Smooth muscle cell (in vitro differentiated cells): ENCODE data around the gene AUTS2. TPM values are rescaled to one million over a fixed set of nuclear protein-coding genes. Genes with fewer than 3 reads are reported as not detected.

Experiments used
- DNase-seq: peaks from one replicate; lab custom pipeline; 2025; ENCODE audit not compliant: unreplicated experiment; lab: John Stamatoyannopoulos, UW
- H2AFZ ChIP-seq: fragments of 200-600 bp; sonication (generic); 2 replicates; pipeline ENCODE4 v1.6.0; 2016; ENCODE audit warnings: antibody characterized with exemption, low read depth, mild to moderate bottlenecking
- H3F3A ChIP-seq: fragments of 200-600 bp; sonication (generic); 2 replicates; pipeline ENCODE4 v1.6.0; 2017; ENCODE audit warnings: antibody characterized with exemption, low read depth
- H3K27ac ChIP-seq: fragments of 200-600 bp; sonication (generic); 2 replicates; pipeline ENCODE4 v1.5.1; 2016; ENCODE audit warnings: low read depth, mild to moderate bottlenecking
- H3K27me3 ChIP-seq: fragments of 200-600 bp; sonication (generic); 2 replicates; pipeline ENCODE4 v1.6.1; 2016; ENCODE audit warnings: low read depth, mild to moderate bottlenecking
- H3K36me3 ChIP-seq: fragments of 200-600 bp; sonication (generic); 2 replicates; pipeline ENCODE4 v1.5.1; 2016; ENCODE audit warnings: low read depth
- H3K4me1 ChIP-seq: fragments of 200-600 bp; sonication (generic); 2 replicates; pipeline ENCODE4 v1.5.1; 2016; ENCODE audit warnings: low read depth
- H3K4me2 ChIP-seq: fragments of 200-600 bp; sonication (generic); 2 replicates; pipeline ENCODE4 v1.6.0; 2016; ENCODE audit warnings: mild to moderate bottlenecking
- H3K4me3 ChIP-seq: fragments of 200-600 bp; sonication (generic); 2 replicates; pipeline ENCODE4 v1.5.1; 2016; ENCODE audit warnings: mild to moderate bottlenecking
- H3K79me2 ChIP-seq: fragments of 200-600 bp; sonication (generic); 2 replicates; pipeline ENCODE4 v1.6.0; 2016; ENCODE audit warnings: low read depth, mild to moderate bottlenecking
- H3K9ac ChIP-seq: fragments of 200-600 bp; sonication (generic); 2 replicates; pipeline ENCODE4 v1.6.0; 2016; ENCODE audit warnings: low read depth
- H3K9me3 ChIP-seq: fragments of 200-600 bp; sonication (generic); replicated peaks from 2 replicates; pipeline ENCODE4 v1.5.1; 2016; ENCODE audit warnings: low read depth
- H4K20me1 ChIP-seq: fragments of 200-600 bp; sonication (generic); 2 replicates; pipeline ENCODE4 v1.6.0; 2016; ENCODE audit warnings: low read depth
- WGBS: methylation state at CpG from one replicate; pipeline ENCODE4 v1.1.7; 2016; ENCODE audit warnings: low lambda C conversion rate; 5-methylcytosine and 5-hydroxymethylcytosine counted together
- polyA plus RNA-seq: library from polyadenylated mRNA; unstranded; fragments of >200 nt; fragmentation: Nextera tagmentation; extraction: Ambion mirVana; gene quantifications from 2 replicates; pipeline ENCODE4 v1.2.1, GENCODE V29; 2016
- total RNA-seq: library from RNA; depleted of rRNA; stranded (reverse); fragments of >200 nt; gene quantifications from 2 replicates; pipeline ENCODE4 v1.2.3, GENCODE V29; 2014
- TF ChIP-seq, protein P1 (sequence below): fragments of 200-600 bp; sonication (generic); IDR thresholded peaks from 2 replicates; pipeline ENCODE4 v1.5.1; 2017; ENCODE audit warnings: borderline replicate concordance, mild to moderate bottlenecking, antibody characterized with exemption; ENCODE audit not compliant: insufficient read depth, poor library complexity, severe bottlenecking

Gene AUTS2
- total and polyA plus RNA-seq, 2 experiments from 2014 or later: 6.5 to 8.6 TPM

DNA sequence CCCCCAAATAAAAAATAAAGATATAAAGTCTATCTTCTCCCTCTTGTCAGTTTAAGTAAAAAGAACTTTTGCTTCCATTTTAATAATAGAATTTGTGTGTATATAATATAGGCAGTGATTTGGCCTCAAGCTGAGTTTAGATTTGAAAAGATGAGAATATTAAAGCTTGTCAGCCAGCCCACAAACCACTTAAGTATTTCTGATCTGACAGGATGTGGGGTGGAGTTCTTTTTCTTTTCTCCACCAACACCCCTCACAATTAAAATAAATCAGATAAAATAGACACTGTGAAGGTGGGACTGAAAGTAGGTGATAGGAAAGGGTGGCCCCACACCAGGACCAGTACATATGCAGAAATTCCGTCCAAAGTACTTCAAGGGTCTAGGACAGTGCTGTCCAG, 714.1 kb downstream of the AUTS2 start:
- H2AFZ ChIP-seq: no peak overlapping the region
- TF ChIP-seq, protein P1, sequence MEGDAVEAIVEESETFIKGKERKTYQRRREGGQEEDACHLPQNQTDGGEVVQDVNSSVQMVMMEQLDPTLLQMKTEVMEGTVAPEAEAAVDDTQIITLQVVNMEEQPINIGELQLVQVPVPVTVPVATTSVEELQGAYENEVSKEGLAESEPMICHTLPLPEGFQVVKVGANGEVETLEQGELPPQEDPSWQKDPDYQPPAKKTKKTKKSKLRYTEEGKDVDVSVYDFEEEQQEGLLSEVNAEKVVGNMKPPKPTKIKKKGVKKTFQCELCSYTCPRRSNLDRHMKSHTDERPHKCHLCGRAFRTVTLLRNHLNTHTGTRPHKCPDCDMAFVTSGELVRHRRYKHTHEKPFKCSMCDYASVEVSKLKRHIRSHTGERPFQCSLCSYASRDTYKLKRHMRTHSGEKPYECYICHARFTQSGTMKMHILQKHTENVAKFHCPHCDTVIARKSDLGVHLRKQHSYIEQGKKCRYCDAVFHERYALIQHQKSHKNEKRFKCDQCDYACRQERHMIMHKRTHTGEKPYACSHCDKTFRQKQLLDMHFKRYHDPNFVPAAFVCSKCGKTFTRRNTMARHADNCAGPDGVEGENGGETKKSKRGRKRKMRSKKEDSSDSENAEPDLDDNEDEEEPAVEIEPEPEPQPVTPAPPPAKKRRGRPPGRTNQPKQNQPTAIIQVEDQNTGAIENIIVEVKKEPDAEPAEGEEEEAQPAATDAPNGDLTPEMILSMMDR: no peak
- DNase-seq: no peak
- H3K4me1 ChIP-seq: no peaks in the 10 kb centered on the region
- WGBS: 100% methylated on average over 1 of the region's 1 CpG
- H4K20me1 ChIP-seq: no peaks in the 10 kb centered on the region
- H3K4me2 ChIP-seq: no peak overlapping the region
- H3K36me3 ChIP-seq: no peaks in the 10 kb centered on the region
- H3K27me3 ChIP-seq: no peaks in the 10 kb centered on the region
- no peaks in the 10 kb centered on the region for H3F3A ChIP-seq
- H3K4me3 ChIP-seq: no peak overlapping the region
- no peaks in the 10 kb centered on the region for H3K9me3 ChIP-seq
- no peaks in the 10 kb centered on the region for H3K79me2 ChIP-seq
- no peak overlapping the region for H3K27ac ChIP-seq
- no peak overlapping the region for H3K9ac ChIP-seq

DNA sequence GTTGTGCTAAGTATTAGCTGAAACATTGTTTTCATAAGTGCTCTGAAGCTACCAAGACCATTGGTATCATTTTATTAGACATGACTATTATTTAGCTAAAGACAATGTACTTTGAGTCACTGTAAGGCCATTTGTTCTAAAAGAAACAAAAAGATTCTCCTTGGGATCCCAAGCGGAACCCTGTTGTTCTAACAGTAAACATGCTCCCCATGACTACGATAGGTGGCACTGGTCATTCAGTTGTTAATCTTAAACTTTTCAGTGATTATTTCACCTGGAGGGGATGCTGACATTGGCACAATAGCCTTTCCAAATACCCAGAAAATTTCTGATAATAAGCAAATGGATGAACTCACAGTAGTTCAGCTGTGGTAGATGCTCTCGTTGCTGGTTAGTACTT, 715.0 kb downstream of the AUTS2 start:
- 88% methylated on average over 3 of the region's 3 CpGs for WGBS

DNA sequence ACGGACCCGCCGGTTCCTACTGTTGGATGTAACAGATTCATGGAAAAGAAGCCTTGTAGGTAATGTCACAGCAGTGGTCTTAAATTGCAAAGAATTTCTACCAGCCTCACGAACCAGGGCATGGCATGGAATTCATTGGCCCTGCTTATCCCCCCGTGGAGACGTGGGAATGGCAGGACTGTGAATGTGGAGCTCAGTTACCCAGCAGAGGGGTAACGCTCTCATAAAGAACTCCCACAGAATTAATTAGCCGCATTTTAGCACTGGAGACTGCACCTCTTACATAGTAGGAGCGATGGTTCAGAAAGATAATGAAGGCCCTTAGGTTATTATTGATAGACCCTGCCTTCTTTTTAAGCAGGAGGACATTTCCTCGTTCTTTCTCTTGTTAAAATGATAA, 715.4 kb downstream of the AUTS2 start:
- TF ChIP-seq, protein P1: no peak
- 82% methylated on average over 10 of the region's 10 CpGs for WGBS
- H3K9ac ChIP-seq: no peak overlapping the region

More for the DNA sequence above, 715.0 kb downstream of the AUTS2 start:
- no peaks in the 10 kb centered on the region for H3K9me3 ChIP-seq
- no peaks in the 10 kb centered on the region for H3K36me3 ChIP-seq
- TF ChIP-seq, protein P1: no peak
- H4K20me1 ChIP-seq: no peaks in the 10 kb centered on the region
- no peaks in the 10 kb centered on the region for H3F3A ChIP-seq
- H3K4me1 ChIP-seq: no peaks in the 10 kb centered on the region
- H3K27ac ChIP-seq: no peak overlapping the region
- H3K4me2 ChIP-seq: no peak overlapping the region
- no peak overlapping the region for H3K4me3 ChIP-seq
- H3K79me2 ChIP-seq: no peaks in the 10 kb centered on the region
- DNase-seq: no peak
- H3K9ac ChIP-seq: no peak overlapping the region
- no peaks in the 10 kb centered on the region for H3K27me3 ChIP-seq
- no peak overlapping the region for H2AFZ ChIP-seq

DNA sequence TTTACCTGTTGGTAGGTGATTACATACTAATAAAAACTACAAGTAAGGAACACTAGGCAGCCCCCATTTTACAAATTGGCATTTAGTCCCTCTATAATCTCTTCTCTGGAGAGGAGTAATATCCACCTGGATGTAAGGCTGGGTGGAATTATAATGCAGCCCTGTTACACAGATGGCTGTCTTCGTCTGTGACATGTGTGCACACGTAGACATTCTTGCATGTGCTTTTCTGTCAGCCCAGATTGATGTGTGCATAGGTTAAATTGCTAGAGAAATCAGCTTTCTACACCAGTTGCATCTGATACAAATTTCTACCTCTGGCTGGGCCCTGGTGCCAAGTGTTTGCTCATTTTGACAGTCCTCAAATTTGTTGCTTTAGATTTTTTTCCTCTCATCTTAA, 715.9 kb downstream of the AUTS2 start:
- no peak for DNase-seq
- Histone ChIP-seq H3K79me2 (no peaks in the 10 kb centered on the region), H3K4me2 (no peak overlapping the region), H3K27me3 (no peaks in the 10 kb centered on the region), H3K27ac (no peak overlapping the region), H3K36me3 (no peaks in the 10 kb centered on the region), H2AFZ (no peak overlapping the region), H4K20me1 (no peaks in the 10 kb centered on the region), H3K4me1 (no peaks in the 10 kb centered on the region), H3F3A (no peaks in the 10 kb centered on the region), H3K9me3 (no peaks in the 10 kb centered on the region), H3K4me3 (no peak overlapping the region), H3K9ac (no peak overlapping the region)
- 88% methylated on average over 2 of the region's 2 CpGs for WGBS
- TF ChIP-seq, protein P1: no peak

More for the DNA sequence above, 715.4 kb downstream of the AUTS2 start:
- Histone ChIP-seq H3K27me3 (no peaks in the 10 kb centered on the region), H3K4me1 (no peaks in the 10 kb centered on the region), H3K27ac (no peak overlapping the region), H3K79me2 (no peaks in the 10 kb centered on the region), H2AFZ (no peak overlapping the region), H4K20me1 (no peaks in the 10 kb centered on the region), H3K4me2 (no peak overlapping the region), H3K36me3 (no peaks in the 10 kb centered on the region), H3K4me3 (no peak overlapping the region), H3F3A (no peaks in the 10 kb centered on the region), H3K9me3 (no peaks in the 10 kb centered on the region)
- DNase-seq: no peak
